GM12878 (cell line): ENCODE data around the gene STARD3. TPM values are rescaled to one million over a fixed set of nuclear protein-coding genes. Genes with fewer than 3 reads are reported as not detected.

Source experiments
- BACH1 ChIP-seq: fragments of 450-650 bp; IDR thresholded peaks from 2 replicates; pipeline ENCODE4 v1.6.1; 2017; ENCODE audit warnings: mild to moderate bottlenecking, borderline replicate concordance
- BHLHE40 ChIP-seq, 2 experiments: fragments of 450-650 bp in 1 of 2; IDR thresholded peaks; 2 replicates each; pipeline ENCODE4 v1.6.1; 2011 to 2017; ENCODE audit warnings: low read depth in 2 of 2, borderline replicate concordance in 1 of 2, improper control_type of control experiment in 1 of 2, low read length in 1 of 2, mild to moderate bottlenecking in 1 of 2
- GATAD2B ChIP-seq: fragments of 450-650 bp; conservative IDR thresholded peaks from 2 replicates; pipeline ENCODE4 v1.6.1; 2017; ENCODE audit warnings: low read depth, mild to moderate bottlenecking, moderate library complexity
- IKZF1 ChIP-seq: fragments of 450-650 bp; conservative IDR thresholded peaks from 2 replicates; pipeline ENCODE4 v1.6.1; 2017; ENCODE audit warnings: antibody characterized with exemption, mild to moderate bottlenecking
- LARP7 ChIP-seq: fragments of 450-650 bp; IDR thresholded peaks from 2 replicates; pipeline ENCODE4 v1.6.1; 2017; ENCODE audit warnings: mild to moderate bottlenecking
- NBN ChIP-seq: fragments of 450-650 bp; IDR thresholded peaks from 2 replicates; pipeline ENCODE4 v1.6.1; 2016
- NFXL1 ChIP-seq: fragments of 450-650 bp; IDR thresholded peaks from 2 replicates; pipeline ENCODE4 v1.6.1; 2017; ENCODE audit warnings: antibody characterized with exemption, mild to moderate bottlenecking, borderline replicate concordance
- NR2F1 ChIP-seq: fragments of 450-650 bp; conservative IDR thresholded peaks from 2 replicates; pipeline ENCODE4 v1.6.1; 2017; ENCODE audit warnings: mild to moderate bottlenecking
- PAX8 ChIP-seq: fragments of 450-650 bp; IDR thresholded peaks from 2 replicates; pipeline ENCODE4 v1.6.1; 2017; ENCODE audit warnings: mild to moderate bottlenecking, moderate library complexity
- RB1 ChIP-seq: fragments of 450-650 bp; formaldehyde crosslinking; IDR thresholded peaks from 2 replicates; pipeline ENCODE4 v1.6.1; 2017; ENCODE audit warnings: mild to moderate bottlenecking, borderline replicate concordance
- SIN3A ChIP-seq: IDR thresholded peaks from 2 replicates; pipeline ENCODE4 v1.6.1; 2012; ENCODE audit warnings: low read depth, low read length, improper control_type of control experiment
- SMARCA5 ChIP-seq: fragments of 450-650 bp; IDR thresholded peaks from 2 replicates; pipeline ENCODE4 v1.6.1; 2017; ENCODE audit warnings: mild to moderate bottlenecking
- SMC3 ChIP-seq: IDR thresholded peaks from 2 replicates; pipeline ENCODE4 v1.6.1; 2011; ENCODE audit warnings: low read length, improper control_type of control experiment, borderline replicate concordance
- SUZ12 ChIP-seq: fragments of 200-600 bp; sonication (generic); IDR thresholded peaks from one replicate; pipeline ENCODE4 v1.6.1; 2018; ENCODE audit warnings: antibody characterized with exemption, mild to moderate bottlenecking; ENCODE audit not compliant: unreplicated experiment
- YY1 ChIP-seq: IDR thresholded peaks from 2 replicates; pipeline ENCODE4 v1.6.1; 2011; ENCODE audit warnings: low read depth, mild to moderate bottlenecking, low read length
- polyA plus RNA-seq, 11 experiments: library from polyadenylated mRNA; depleted of rRNA in 4 of 11; unstranded in 6 of 11; stranded (reverse) in 5 of 11; fragments of >200 nt; fragmentation: Nextera tagmentation in 4 of 11; fragmentation: Illumina TruSeq in 1 of 11; extraction: Ambion mirVana in 4 of 11; extraction: Trizol in 1 of 11; gene quantifications; 1 replicate in 1 of 11; 2 replicates in 10 of 11; pipeline versions ENCODE4 v1.2.1 to v1.2.3, GENCODE V29; 2011 to 2016; ENCODE audit warnings: inconsistent platforms in 2 of 11, missing spikeins in 2 of 11, low read depth in 1 of 11
- total RNA-seq, 4 experiments: library from RNA; depleted of rRNA in 3 of 4; stranded (reverse); fragments of >200 nt in 3 of 4; fragmentation: Illumina TruSeq in 1 of 4; extraction: Trizol in 1 of 4; gene quantifications; 2 replicates each; pipeline versions ENCODE4 v1.2.1 to v1.2.3, GENCODE V29; 2013 to 2021
- TF ChIP-seq, protein P1 (sequence below): fragments of 450-650 bp; IDR thresholded peaks from 2 replicates; pipeline ENCODE4 v1.6.1; 2017; ENCODE audit warnings: low read depth, mild to moderate bottlenecking, moderate library complexity
- TF ChIP-seq, protein P2 (sequence below): fragments of 450-650 bp; IDR thresholded peaks from 2 replicates; pipeline ENCODE4 v1.6.1; 2017; ENCODE audit warnings: mild to moderate bottlenecking, moderate library complexity
- TF ChIP-seq, protein P3 (sequence below): fragments of 450-650 bp; IDR thresholded peaks from 2 replicates; pipeline ENCODE4 v1.6.1; 2016; ENCODE audit warnings: mild to moderate bottlenecking
- TF ChIP-seq, protein P4 (sequence below), 3 experiments: IDR thresholded peaks in 2 of 3; conservative IDR thresholded peaks in 1 of 3; 2 replicates each; pipeline ENCODE4 v1.5.1; 2011; ENCODE audit warnings: low read depth in 3 of 3, low read length in 3 of 3, mild to moderate bottlenecking in 3 of 3, control low read depth in 2 of 3, moderate library complexity in 2 of 3, inconsistent platforms in 1 of 3, mixed read lengths in 1 of 3; ENCODE audit not compliant: control insufficient read depth in 2 of 3, insufficient read depth in 1 of 3; ENCODE audit errors: extremely low read depth in 1 of 3

STARD3 gene
- total and polyA plus RNA-seq, 10 of the 15 experiments (the other 5 are each of a cell fraction or from before 2014, with no cell fraction given), result 0.08 to 62.7 (median 27.5) TPM

DNA sequence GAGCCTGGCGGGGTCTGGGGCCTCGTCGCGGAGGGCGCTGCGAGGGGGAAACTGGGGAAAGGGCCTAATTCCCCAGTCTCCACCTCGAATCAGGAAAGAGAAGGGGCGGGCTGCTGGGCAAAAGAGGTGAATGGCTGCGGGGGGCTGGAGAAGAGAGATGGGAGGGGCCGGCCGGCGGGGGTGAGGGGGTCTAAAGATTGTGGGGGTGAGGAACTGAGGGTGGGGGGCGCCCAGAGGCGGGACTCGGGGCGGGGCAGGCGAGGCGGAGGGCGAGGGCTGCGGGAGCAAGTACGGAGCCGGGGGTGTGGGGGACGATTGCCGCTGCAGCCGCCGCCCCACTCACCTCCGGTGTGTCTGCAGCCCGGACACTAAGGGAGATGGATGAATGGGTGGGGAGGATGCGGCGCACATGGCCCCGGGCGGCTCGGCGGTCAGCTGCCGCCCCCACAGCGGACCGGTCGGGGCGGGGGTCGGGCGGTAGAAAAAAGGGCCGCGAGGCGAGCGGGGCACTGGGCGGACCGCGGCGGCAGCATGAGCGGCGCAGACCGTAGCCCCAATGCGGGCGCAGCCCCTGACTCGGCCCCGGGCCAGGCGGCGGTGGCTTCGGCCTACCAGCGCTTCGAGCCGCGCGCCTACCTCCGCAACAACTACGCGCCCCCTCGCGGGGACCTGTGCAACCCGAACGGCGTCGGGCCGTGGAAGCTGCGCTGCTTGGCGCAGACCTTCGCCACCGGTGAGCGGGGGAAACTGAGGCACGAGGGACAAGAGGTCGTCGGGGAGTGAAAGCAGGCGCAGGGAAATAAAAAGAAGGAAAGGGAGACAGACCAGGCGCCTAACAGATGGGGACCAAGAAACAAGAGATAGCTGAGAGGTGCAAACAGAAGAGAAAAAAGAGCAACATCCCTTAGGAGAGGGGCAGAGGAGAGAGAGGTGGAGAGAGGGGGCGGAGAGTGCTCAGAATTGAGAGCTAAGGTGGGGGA is 31.3 kb downstream of the STARD3 start, which contains the start of gene PNMT (continued):
- TF ChIP-seq, protein P1, sequence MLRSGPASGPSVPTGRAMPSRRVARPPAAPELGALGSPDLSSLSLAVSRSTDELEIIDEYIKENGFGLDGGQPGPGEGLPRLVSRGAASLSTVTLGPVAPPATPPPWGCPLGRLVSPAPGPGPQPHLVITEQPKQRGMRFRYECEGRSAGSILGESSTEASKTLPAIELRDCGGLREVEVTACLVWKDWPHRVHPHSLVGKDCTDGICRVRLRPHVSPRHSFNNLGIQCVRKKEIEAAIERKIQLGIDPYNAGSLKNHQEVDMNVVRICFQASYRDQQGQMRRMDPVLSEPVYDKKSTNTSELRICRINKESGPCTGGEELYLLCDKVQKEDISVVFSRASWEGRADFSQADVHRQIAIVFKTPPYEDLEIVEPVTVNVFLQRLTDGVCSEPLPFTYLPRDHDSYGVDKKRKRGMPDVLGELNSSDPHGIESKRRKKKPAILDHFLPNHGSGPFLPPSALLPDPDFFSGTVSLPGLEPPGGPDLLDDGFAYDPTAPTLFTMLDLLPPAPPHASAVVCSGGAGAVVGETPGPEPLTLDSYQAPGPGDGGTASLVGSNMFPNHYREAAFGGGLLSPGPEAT, result no peak
- TF ChIP-seq SMC3, result 0 out of 2 replicates have a peak, but pooled peaks have one; percentile 14
- TF ChIP-seq BACH1, result peak; percentile 60; the same call in 1 of the 2 replicates
- 0 out of 2 replicates have a peak, but pooled peaks have one; percentile 40 for TF ChIP-seq RB1
- peak; percentile 77 for TF ChIP-seq NR2F1
- TF ChIP-seq, protein P2, sequence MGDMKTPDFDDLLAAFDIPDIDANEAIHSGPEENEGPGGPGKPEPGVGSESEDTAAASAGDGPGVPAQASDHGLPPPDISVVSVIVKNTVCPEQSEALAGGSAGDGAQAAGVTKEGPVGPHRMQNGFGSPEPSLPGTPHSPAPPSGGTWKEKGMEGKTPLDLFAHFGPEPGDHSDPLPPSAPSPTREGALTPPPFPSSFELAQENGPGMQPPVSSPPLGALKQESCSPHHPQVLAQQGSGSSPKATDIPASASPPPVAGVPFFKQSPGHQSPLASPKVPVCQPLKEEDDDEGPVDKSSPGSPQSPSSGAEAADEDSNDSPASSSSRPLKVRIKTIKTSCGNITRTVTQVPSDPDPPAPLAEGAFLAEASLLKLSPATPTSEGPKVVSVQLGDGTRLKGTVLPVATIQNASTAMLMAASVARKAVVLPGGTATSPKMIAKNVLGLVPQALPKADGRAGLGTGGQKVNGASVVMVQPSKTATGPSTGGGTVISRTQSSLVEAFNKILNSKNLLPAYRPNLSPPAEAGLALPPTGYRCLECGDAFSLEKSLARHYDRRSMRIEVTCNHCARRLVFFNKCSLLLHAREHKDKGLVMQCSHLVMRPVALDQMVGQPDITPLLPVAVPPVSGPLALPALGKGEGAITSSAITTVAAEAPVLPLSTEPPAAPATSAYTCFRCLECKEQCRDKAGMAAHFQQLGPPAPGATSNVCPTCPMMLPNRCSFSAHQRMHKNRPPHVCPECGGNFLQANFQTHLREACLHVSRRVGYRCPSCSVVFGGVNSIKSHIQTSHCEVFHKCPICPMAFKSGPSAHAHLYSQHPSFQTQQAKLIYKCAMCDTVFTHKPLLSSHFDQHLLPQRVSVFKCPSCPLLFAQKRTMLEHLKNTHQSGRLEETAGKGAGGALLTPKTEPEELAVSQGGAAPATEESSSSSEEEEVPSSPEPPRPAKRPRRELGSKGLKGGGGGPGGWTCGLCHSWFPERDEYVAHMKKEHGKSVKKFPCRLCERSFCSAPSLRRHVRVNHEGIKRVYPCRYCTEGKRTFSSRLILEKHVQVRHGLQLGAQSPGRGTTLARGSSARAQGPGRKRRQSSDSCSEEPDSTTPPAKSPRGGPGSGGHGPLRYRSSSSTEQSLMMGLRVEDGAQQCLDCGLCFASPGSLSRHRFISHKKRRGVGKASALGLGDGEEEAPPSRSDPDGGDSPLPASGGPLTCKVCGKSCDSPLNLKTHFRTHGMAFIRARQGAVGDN, result peak; percentile 70
- TF ChIP-seq, protein P3, sequence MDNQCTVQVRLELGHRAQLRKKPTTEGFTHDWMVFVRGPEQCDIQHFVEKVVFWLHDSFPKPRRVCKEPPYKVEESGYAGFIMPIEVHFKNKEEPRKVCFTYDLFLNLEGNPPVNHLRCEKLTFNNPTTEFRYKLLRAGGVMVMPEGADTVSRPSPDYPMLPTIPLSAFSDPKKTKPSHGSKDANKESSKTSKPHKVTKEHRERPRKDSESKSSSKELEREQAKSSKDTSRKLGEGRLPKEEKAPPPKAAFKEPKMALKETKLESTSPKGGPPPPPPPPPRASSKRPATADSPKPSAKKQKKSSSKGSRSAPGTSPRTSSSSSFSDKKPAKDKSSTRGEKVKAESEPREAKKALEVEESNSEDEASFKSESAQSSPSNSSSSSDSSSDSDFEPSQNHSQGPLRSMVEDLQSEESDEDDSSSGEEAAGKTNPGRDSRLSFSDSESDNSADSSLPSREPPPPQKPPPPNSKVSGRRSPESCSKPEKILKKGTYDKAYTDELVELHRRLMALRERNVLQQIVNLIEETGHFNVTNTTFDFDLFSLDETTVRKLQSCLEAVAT, result 0 out of 2 replicates have a peak, but pooled peaks have one; percentile 37
- TF ChIP-seq, protein P4, sequence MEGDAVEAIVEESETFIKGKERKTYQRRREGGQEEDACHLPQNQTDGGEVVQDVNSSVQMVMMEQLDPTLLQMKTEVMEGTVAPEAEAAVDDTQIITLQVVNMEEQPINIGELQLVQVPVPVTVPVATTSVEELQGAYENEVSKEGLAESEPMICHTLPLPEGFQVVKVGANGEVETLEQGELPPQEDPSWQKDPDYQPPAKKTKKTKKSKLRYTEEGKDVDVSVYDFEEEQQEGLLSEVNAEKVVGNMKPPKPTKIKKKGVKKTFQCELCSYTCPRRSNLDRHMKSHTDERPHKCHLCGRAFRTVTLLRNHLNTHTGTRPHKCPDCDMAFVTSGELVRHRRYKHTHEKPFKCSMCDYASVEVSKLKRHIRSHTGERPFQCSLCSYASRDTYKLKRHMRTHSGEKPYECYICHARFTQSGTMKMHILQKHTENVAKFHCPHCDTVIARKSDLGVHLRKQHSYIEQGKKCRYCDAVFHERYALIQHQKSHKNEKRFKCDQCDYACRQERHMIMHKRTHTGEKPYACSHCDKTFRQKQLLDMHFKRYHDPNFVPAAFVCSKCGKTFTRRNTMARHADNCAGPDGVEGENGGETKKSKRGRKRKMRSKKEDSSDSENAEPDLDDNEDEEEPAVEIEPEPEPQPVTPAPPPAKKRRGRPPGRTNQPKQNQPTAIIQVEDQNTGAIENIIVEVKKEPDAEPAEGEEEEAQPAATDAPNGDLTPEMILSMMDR (IDR thresholded peaks at IDR 0.05 in 2 of 3, conservative IDR thresholded peaks at IDR 0.05 in 1 of 3; ENCODE audit: control insufficient read depth in 2 of 3, extremely low read depth in 1 of 3, insufficient read depth in 1 of 3, low read depth in 3 of 3, low read length in 3 of 3), result peak; percentile 57 to 73 (median 62)
- peak; percentile 81 for TF ChIP-seq LARP7
- TF ChIP-seq NBN, result 0 out of 2 replicates have a peak, but pooled peaks have one; percentile 41
- TF ChIP-seq BHLHE40 (IDR thresholded peaks at IDR 0.05; ENCODE audit: borderline replicate concordance in 1 of 2, low read depth in 2 of 2, low read length in 1 of 2), result peak in 1 of 2 experiments; percentile 38; a peak in 1 of 4 replicates
- peak; percentile 35 for TF ChIP-seq SUZ12
- peak; percentile 67 for TF ChIP-seq IKZF1
- TF ChIP-seq PAX8, result no peak
- 0 out of 2 replicates have a peak, but pooled peaks have one; percentile 43 for TF ChIP-seq YY1
- TF ChIP-seq SIN3A, result no peak
- TF ChIP-seq SMARCA5, result peak; percentile 90; the same call in 1 of the 2 replicates
- TF ChIP-seq NFXL1, result no peak
- TF ChIP-seq GATAD2B, result peak; percentile 88
